ENCODE results near the gene CGAS.

The CGAS gene

DNA sequence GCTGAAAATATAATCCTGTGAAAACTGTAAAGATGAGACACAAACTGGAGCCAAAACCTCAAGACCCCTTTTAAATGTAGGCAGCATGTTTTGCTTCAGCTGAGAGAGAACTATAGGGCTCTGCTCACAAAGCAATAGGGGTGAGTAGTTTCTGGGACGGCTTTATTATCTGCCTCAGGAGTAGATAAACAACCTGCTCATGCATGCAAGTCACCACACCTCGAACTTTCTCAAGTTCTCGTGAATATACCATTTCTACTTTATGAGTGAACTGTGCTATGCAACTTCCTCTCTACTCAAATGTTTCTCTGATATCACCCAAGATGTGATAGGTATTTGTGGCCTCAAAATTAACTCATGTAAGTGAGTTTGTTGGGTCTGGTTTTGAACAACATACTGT, 74.9 kb downstream of the CGAS start:
- CTCF ChIA-PET = interaction anchor here (1.1 to 2.3 kb wide), 5 partner anchors 9 to 50 kb away, joined by 3 to 7 read pairs (median 3); no protein-coding TSS in a partner anchor
- DNase-seq (ENCODE audit: extremely low spot score) = no peak
- TF ChIP-seq, protein P1, sequence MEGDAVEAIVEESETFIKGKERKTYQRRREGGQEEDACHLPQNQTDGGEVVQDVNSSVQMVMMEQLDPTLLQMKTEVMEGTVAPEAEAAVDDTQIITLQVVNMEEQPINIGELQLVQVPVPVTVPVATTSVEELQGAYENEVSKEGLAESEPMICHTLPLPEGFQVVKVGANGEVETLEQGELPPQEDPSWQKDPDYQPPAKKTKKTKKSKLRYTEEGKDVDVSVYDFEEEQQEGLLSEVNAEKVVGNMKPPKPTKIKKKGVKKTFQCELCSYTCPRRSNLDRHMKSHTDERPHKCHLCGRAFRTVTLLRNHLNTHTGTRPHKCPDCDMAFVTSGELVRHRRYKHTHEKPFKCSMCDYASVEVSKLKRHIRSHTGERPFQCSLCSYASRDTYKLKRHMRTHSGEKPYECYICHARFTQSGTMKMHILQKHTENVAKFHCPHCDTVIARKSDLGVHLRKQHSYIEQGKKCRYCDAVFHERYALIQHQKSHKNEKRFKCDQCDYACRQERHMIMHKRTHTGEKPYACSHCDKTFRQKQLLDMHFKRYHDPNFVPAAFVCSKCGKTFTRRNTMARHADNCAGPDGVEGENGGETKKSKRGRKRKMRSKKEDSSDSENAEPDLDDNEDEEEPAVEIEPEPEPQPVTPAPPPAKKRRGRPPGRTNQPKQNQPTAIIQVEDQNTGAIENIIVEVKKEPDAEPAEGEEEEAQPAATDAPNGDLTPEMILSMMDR (IDR thresholded peaks at IDR 0.05; ENCODE audit: control extremely low read depth, extremely low read depth, low read depth, missing control alignments) = no peak
- POLR2A ChIA-PET = no interaction called here

DNA sequence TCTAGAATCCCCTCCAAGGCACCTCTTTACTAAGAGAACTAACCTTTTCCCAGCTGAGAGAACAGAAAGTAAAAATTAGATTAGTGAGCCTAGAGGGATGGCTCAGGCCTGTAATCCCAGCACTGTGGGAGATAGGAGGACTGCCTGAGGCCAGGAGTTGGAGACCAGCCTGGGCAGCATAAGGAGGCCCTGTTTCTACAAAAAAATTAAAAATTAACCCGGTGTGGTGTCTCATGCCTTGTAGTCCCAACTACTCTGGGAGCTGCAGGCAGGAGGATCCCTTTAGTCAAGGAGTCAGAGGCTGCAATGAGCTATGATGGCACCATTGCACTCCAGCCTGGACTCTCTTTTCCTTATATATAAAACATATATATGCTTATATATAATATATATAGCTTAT, 76.9 kb downstream of the CGAS start:
- ChIA-PET CTCF (interaction anchor here (1.2 to 2.1 kb wide), 2 partner anchors 10 to 13 kb away, joined by 3 to 6 read pairs; no protein-coding TSS in a partner anchor), POLR2A (no interaction called here)
- TF ChIP-seq, protein P1 (IDR thresholded peaks at IDR 0.05; ENCODE audit: control extremely low read depth, extremely low read depth, low read depth, missing control alignments) = no peak
- DNase-seq (ENCODE audit: extremely low spot score) = no peak
